ENCODE results near the gene TMEM80.
"Not testable (repeated sequence)": the region's sequence is repeated elsewhere in the genome, so short reads cannot be mapped to it uniquely, and the experiment has no call there.

The TMEM80 gene

GRCh38 chr11:690244-690643 is 5.4 kb upstream of the TMEM80 start:
- ATAC-seq: not testable (repeated sequence)

- no peak for TF ChIP-seq SNAI2 (CRISPR knock-in tag; IDR thresholded peaks at IDR 0.05)
- no peak for TF ChIP-seq ISL1 (CRISPR knock-in tag; IDR thresholded peaks at IDR 0.05)
- no peak for TF ChIP-seq CREB5 (CRISPR knock-in tag; IDR thresholded peaks at IDR 0.05; ENCODE audit: low read depth)
- TF ChIP-seq ZNF8 (CRISPR knock-in tag; IDR thresholded peaks at IDR 0.05): no peak
- TF ChIP-seq ZNF565 (CRISPR knock-in tag; conservative IDR thresholded peaks at IDR 0.05; ENCODE audit: low read depth): no peak
- TF ChIP-seq TCF4 (CRISPR knock-in tag; IDR thresholded peaks at IDR 0.05; ENCODE audit: borderline replicate concordance): no peak
- TF ChIP-seq TSHZ2 (CRISPR knock-in tag; IDR thresholded peaks at IDR 0.05): no peak
- TF ChIP-seq GLIS3 (CRISPR knock-in tag; IDR thresholded peaks at IDR 0.05): no peak
- TF ChIP-seq OSR1 (CRISPR knock-in tag; IDR thresholded peaks at IDR 0.05): no peak
- no peak for TF ChIP-seq PATZ1 (CRISPR knock-in tag; IDR thresholded peaks at IDR 0.05; ENCODE audit: borderline replicate concordance)
- no peak for TF ChIP-seq ZNF70 (CRISPR knock-in tag; IDR thresholded peaks at IDR 0.05)
- TF ChIP-seq ZC3H10 (CRISPR knock-in tag; IDR thresholded peaks at IDR 0.05): no peak
- TF ChIP-seq PPARA (CRISPR knock-in tag; IDR thresholded peaks at IDR 0.05; ENCODE audit: borderline replicate concordance): no peak
- TF ChIP-seq CSRNP3 (CRISPR knock-in tag; IDR thresholded peaks at IDR 0.05): no peak
- no peak for ATAC-seq
Measured at GRCh38 chr11:690738-691633, 4.6 kb upstream of the TMEM80 start.

- TF ChIP-seq CREB5 (CRISPR knock-in tag; IDR thresholded peaks at IDR 0.05; ENCODE audit: low read depth) (no peak), ISL1 (CRISPR knock-in tag; IDR thresholded peaks at IDR 0.05) (no peak), ZNF565 (CRISPR knock-in tag; conservative IDR thresholded peaks at IDR 0.05; ENCODE audit: low read depth) (no peak), SNAI2 (CRISPR knock-in tag; IDR thresholded peaks at IDR 0.05) (no peak), ESRRG (CRISPR knock-in tag; IDR thresholded peaks at IDR 0.05) (no peak), CSRNP3 (CRISPR knock-in tag; IDR thresholded peaks at IDR 0.05) (no peak), OSR1 (CRISPR knock-in tag; IDR thresholded peaks at IDR 0.05) (no peak), ZFP3 (CRISPR knock-in tag; IDR thresholded peaks at IDR 0.05) (no peak), ZC3H10 (CRISPR knock-in tag; IDR thresholded peaks at IDR 0.05) (no peak), ZNF8 (CRISPR knock-in tag; IDR thresholded peaks at IDR 0.05) (no peak), TSHZ2 (CRISPR knock-in tag; IDR thresholded peaks at IDR 0.05) (no peak), TOX (CRISPR knock-in tag; IDR thresholded peaks at IDR 0.05; ENCODE audit: borderline replicate concordance) (no peak)
- no peak for ATAC-seq
Measured at GRCh38 chr11:691710-692590, 3.7 kb upstream of the TMEM80 start.
